Measurements from ENCODE around the gene ARID2. TPM values are rescaled to one million over a fixed set of nuclear protein-coding genes. Genes with fewer than 3 reads are reported as not detected.

ARID2 gene
- polyA plus RNA-seq, 1 donor (not counting 4 experiments of a cell fraction or from before 2014, with no cell fraction given), result 15.1 TPM

GRCh38 chr12:45774508-45775162 lies 45.1 kb downstream of the ARID2 start:
- dilution Hi-C loops (cut with MboI; ENCODE audit: extremely low pct_ligation_motif_present, low sequenced_read_pairs), result no loop called here
- DNase-seq (ENCODE audit: low read depth, low spot score) (no peak), FAIRE-seq (no peak)
- H3K36me3 ChIP-seq (ENCODE audit: control insufficient read depth in 2 of 2, extremely low read depth in 1 of 2, insufficient read depth in 2 of 2, low read length in 2 of 2), result no peaks in the 10 kb centered on the region
- no peak overlapping the region for H3K4me3 ChIP-seq (ENCODE audit: control insufficient read depth in 2 of 3, extremely low read depth in 1 of 3, insufficient read depth in 2 of 3, low read depth in 1 of 3, low read length in 3 of 3)
- H3K9me1 ChIP-seq (ENCODE audit: control insufficient read depth, extremely low read depth, insufficient read depth, low read length), result no peaks in the 10 kb centered on the region
- TF ChIP-seq EZH2 (IDR thresholded peaks at IDR 0.05; ENCODE audit: low read length), result no peak
- TF ChIP-seq, protein P1, sequence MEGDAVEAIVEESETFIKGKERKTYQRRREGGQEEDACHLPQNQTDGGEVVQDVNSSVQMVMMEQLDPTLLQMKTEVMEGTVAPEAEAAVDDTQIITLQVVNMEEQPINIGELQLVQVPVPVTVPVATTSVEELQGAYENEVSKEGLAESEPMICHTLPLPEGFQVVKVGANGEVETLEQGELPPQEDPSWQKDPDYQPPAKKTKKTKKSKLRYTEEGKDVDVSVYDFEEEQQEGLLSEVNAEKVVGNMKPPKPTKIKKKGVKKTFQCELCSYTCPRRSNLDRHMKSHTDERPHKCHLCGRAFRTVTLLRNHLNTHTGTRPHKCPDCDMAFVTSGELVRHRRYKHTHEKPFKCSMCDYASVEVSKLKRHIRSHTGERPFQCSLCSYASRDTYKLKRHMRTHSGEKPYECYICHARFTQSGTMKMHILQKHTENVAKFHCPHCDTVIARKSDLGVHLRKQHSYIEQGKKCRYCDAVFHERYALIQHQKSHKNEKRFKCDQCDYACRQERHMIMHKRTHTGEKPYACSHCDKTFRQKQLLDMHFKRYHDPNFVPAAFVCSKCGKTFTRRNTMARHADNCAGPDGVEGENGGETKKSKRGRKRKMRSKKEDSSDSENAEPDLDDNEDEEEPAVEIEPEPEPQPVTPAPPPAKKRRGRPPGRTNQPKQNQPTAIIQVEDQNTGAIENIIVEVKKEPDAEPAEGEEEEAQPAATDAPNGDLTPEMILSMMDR (optimal IDR thresholded peaks at IDR 0.05 in 1 of 3, IDR thresholded peaks at IDR 0.05 in 1 of 3, conservative IDR thresholded peaks at IDR 0.05 in 1 of 3; ENCODE audit: extremely low read depth in 1 of 3, insufficient read depth in 2 of 3, low read length in 3 of 3), result no peak
- no peak overlapping the region for H2AFZ ChIP-seq (ENCODE audit: control insufficient read depth, low read length)
- H3K79me2 ChIP-seq (ENCODE audit: control insufficient read depth, insufficient read depth, low read length), result peaks cover 50% of the 10 kb centered on the region
- H3K4me1 ChIP-seq (ENCODE audit: control insufficient read depth, extremely low read depth, insufficient read depth, low read length), result peaks cover 3% of the 10 kb centered on the region
- no peaks in the 10 kb centered on the region for H3K9me3 ChIP-seq (ENCODE audit: control insufficient read depth, low read depth, low read length)
- H3K27me3 ChIP-seq (ENCODE audit: control insufficient read depth, extremely low read depth, insufficient read depth, low read length), result no peaks in the 10 kb centered on the region
- H3K4me2 ChIP-seq (ENCODE audit: control insufficient read depth, extremely low read depth, insufficient read depth, low read depth, low read length), result no peak overlapping the region
- H4K20me1 ChIP-seq (ENCODE audit: control insufficient read depth, extremely low read depth, insufficient read depth, low read length), result no peaks in the 10 kb centered on the region
- no peak overlapping the region for H3K9ac ChIP-seq (ENCODE audit: control insufficient read depth, extremely low read depth, insufficient read depth, low read length)
- H3K27ac ChIP-seq (ENCODE audit: control insufficient read depth, insufficient read depth, low read length), result no peak overlapping the region

GRCh38 chr12:45775465-45775864 lies 46.0 kb downstream of the ARID2 start:
- Histone ChIP-seq H2AFZ (ENCODE audit: control insufficient read depth, low read length) (no peak overlapping the region), H3K9me1 (ENCODE audit: control insufficient read depth, extremely low read depth, insufficient read depth, low read length) (no peaks in the 10 kb centered on the region), H3K4me3 (ENCODE audit: control insufficient read depth in 2 of 3, extremely low read depth in 1 of 3, insufficient read depth in 2 of 3, low read depth in 1 of 3, low read length in 3 of 3) (no peak overlapping the region), H3K79me2 (ENCODE audit: control insufficient read depth, insufficient read depth, low read length) (peaks cover 49% of the 10 kb centered on the region), H3K9me3 (ENCODE audit: control insufficient read depth, low read depth, low read length) (no peaks in the 10 kb centered on the region), H3K4me1 (ENCODE audit: control insufficient read depth, extremely low read depth, insufficient read depth, low read length) (peaks cover 3% of the 10 kb centered on the region), H3K27ac (ENCODE audit: control insufficient read depth, insufficient read depth, low read length) (no peak overlapping the region), H3K4me2 (ENCODE audit: control insufficient read depth, extremely low read depth, insufficient read depth, low read depth, low read length) (no peak overlapping the region), H3K36me3 (ENCODE audit: control insufficient read depth in 2 of 2, extremely low read depth in 1 of 2, insufficient read depth in 2 of 2, low read length in 2 of 2) (no peaks in the 10 kb centered on the region), H4K20me1 (ENCODE audit: control insufficient read depth, extremely low read depth, insufficient read depth, low read length) (no peaks in the 10 kb centered on the region), H3K27me3 (ENCODE audit: control insufficient read depth, extremely low read depth, insufficient read depth, low read length) (no peaks in the 10 kb centered on the region), H3K9ac (ENCODE audit: control insufficient read depth, extremely low read depth, insufficient read depth, low read length) (no peak overlapping the region)
- FAIRE-seq (no peak), DNase-seq (ENCODE audit: low read depth, low spot score) (no peak)
- dilution Hi-C loops (cut with MboI; ENCODE audit: extremely low pct_ligation_motif_present, low sequenced_read_pairs), result no loop called here
- TF ChIP-seq EZH2 (IDR thresholded peaks at IDR 0.05; ENCODE audit: low read length), result no peak
- TF ChIP-seq, protein P1 (optimal IDR thresholded peaks at IDR 0.05 in 1 of 3, IDR thresholded peaks at IDR 0.05 in 1 of 3, conservative IDR thresholded peaks at IDR 0.05 in 1 of 3; ENCODE audit: extremely low read depth in 1 of 3, insufficient read depth in 2 of 3, low read length in 3 of 3), result no peak

Measured in keratinocyte (primary cell).